Coronary artery (tissue), 2 donors: ENCODE measurements around the gene CFAP299.

ENCODE experiments used
- DNase-seq: peaks from one replicate; pipeline ENCODE4 v3.0.0-alpha.2; 2017; ENCODE audit warnings: low spot score
- H3K27ac ChIP-seq, 2 donors: fragments of 200-600 bp; sonication (generic); one replicate each; pipeline ENCODE4 v1.5.1; 2016 to 2019
- H3K4me3 ChIP-seq: fragments of 200-600 bp; sonication (generic); 2 replicates; pipeline ENCODE4 v1.5.1; 2016; ENCODE audit warnings: mild to moderate bottlenecking, moderate library complexity
- TF ChIP-seq, protein P1 (sequence below): fragments of 200-600 bp; sonication (generic); IDR thresholded peaks from one replicate; pipeline ENCODE4 v1.5.1; 2019; ENCODE audit warnings: antibody characterized with exemption

Gene CFAP299

DNA sequence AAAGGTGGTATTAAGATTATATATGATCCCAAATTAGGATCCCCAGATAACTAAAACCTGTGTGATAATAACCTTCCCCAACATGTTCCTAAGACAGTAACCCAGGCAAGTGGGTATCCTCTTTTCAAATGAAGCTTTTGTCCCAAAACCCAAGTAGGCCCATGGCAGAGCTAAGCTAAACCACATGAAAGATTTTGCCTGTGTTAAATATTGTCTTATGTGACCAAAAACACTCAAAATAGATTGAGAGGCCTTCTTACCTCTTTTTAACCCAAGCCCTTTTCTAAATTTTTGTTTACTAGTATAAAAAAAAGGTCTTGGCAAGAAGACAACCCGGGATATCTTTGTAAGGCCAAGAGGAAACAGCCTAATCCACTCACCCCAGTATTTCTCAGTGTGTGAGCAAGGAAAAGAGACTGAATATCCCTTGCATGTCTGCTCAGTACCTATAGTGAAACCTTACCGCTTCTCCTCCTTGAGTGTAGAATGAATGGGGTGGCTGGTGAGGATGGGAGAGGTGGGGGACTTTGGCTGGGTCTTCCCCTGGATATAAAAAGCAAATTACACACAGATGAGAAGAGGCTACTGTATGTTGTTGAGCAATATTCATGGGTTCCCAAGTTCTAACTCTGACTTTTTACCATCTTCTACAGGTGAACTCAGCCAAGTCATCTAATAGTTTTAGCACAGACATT is 506.2 kb downstream of the CFAP299 start:
- Histone ChIP-seq H3K4me3 (no peak overlapping the region), H3K27ac (no peak overlapping the region)
- TF ChIP-seq, protein P1, sequence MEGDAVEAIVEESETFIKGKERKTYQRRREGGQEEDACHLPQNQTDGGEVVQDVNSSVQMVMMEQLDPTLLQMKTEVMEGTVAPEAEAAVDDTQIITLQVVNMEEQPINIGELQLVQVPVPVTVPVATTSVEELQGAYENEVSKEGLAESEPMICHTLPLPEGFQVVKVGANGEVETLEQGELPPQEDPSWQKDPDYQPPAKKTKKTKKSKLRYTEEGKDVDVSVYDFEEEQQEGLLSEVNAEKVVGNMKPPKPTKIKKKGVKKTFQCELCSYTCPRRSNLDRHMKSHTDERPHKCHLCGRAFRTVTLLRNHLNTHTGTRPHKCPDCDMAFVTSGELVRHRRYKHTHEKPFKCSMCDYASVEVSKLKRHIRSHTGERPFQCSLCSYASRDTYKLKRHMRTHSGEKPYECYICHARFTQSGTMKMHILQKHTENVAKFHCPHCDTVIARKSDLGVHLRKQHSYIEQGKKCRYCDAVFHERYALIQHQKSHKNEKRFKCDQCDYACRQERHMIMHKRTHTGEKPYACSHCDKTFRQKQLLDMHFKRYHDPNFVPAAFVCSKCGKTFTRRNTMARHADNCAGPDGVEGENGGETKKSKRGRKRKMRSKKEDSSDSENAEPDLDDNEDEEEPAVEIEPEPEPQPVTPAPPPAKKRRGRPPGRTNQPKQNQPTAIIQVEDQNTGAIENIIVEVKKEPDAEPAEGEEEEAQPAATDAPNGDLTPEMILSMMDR, result no peak
- DNase-seq, result no peak

DNA sequence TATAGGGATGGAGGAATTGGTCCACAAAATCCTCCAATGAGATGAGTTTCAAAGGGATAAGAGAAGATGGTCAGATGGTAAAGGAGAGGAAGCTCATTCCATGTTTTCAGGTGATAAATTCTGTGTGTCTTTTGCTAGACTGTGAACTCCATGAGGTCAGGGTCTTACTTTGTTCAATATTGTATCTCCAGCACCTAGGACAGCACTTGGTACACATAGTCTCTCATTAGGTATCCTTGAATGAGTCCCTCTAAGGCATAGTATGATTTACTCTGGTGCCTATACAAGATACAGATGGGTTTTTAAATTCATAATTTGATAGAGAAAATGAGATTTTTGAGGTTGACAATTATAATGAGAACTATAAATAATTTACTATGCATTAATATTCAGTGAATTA is 510.7 kb downstream of the CFAP299 start:
- no peak overlapping the region for H3K4me3 ChIP-seq
- H3K27ac ChIP-seq, result no peak overlapping the region
- TF ChIP-seq, protein P1, result no peak
- no peak for DNase-seq

DNA sequence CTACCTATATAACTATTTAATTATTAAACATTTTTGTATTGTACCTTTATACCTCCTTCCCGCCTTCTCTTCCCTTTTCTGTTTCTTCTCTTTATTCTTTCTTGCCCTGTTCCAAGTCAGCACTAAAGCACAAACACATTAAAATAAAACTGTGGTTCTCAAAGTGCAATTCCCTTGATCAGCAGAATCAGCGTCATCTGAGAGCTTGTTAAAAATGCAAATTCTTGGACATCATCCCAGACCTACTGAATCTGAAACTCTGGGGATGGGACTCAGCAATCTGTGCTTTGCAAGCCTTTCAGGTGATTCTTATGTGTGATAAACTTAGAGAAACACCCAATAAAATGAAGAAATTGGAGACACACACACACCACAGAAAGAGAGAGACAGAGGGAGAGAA is 516.5 kb downstream of the CFAP299 start:
- Histone ChIP-seq H3K27ac (no peak overlapping the region), H3K4me3 (no peak overlapping the region)
- DNase-seq, result no peak
- TF ChIP-seq, protein P1, result no peak

DNA sequence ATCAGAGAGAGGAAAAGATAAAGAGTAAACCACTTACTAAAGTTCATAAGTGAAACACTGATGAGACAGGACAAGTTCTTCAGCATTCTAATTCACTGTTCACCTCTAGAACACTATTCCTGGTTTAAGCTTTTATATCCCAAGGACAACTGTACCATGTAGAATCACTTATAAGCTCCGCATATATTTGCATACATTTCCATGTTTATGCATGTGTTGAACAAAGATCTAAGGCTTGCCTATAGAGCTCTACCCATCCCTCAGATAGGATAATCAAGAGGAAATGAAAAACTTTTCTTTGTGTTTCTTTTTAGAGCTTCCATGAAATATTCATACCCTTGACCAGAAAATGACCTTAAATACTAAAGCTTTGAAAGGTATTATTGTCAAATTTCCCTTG is 538.0 kb downstream of the CFAP299 start:
- Histone ChIP-seq H3K27ac (no peak overlapping the region), H3K4me3 (no peak overlapping the region)
- TF ChIP-seq, protein P1, result no peak
- DNase-seq, result no peak

DNA sequence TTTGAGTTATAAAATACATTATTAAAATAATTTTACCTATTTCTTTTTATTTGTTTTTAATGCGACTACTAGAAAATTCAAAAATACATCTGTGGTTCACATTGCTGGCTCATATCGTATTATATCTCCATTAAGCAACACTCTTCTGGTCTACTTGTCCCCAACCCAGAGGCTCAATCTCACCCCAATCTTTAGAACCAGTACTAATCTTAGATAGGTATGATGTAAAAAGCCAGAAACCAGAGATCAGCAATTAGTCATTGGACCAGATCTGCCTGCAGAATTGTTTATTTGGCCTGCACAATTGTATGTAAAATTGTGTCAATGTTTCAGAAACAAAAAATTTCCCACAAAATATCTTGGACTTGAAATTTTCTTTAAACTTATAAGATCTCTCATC is 539.4 kb downstream of the CFAP299 start:
- no peak for DNase-seq
- Histone ChIP-seq H3K27ac (no peak overlapping the region), H3K4me3 (no peak overlapping the region)
- TF ChIP-seq, protein P1, result no peak

DNA sequence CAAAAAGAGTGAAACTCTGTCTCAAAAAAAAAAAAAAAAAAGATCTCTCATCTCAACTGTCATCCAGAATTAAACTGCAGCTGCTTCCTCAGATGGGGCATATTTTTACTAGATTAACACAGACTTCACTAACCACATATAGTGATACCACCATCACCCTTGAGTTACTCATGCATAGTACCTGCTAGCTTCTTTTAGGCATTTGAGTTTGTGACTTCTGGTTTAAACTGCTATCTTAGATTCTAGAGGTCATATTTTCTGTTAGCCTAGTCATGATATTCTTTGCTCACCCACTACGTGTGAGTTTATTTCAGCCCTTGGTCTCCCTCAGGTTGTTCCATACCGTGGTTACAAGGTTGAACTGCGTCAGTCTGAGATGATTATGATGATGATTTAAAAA is 540.1 kb downstream of the CFAP299 start:
- no peak for DNase-seq
- Histone ChIP-seq H3K27ac (no peak overlapping the region), H3K4me3 (no peak overlapping the region)
- TF ChIP-seq, protein P1, result no peak

DNA sequence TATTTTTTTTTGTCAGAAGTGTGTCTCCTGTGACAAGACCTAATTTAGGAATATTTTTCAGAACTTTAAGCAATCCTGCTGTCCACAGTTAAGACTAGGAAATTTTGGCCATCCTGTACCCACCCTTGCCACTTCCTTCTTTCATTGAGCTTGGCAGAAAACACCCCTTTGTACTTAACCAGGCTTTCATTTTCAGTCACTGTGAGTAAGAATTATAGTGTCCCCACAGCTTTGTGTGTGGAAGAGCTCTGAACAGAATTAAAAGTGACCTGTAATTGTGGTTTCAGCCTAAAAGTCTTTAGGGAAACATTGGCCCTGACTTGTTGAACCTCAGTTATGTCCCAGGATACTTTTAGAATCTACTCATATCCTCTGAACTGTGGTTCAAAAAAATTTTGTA is 541.3 kb downstream of the CFAP299 start:
- no peak for DNase-seq
- Histone ChIP-seq H3K27ac (no peak overlapping the region), H3K4me3 (no peak overlapping the region)
- TF ChIP-seq, protein P1, result no peak
